Colonic mucosa (tissue), 4 donors: ENCODE results near the gene LEKR1. TPM values are rescaled to one million over a fixed set of nuclear protein-coding genes. Genes with fewer than 3 reads are reported as not detected.

Source experiments
- DNase-seq: peaks from one replicate; pipeline ENCODE4 v3.0.0-alpha.2; 2020
- H3K27ac ChIP-seq: fragments of 200-600 bp; one replicate; pipeline ENCODE4 v1.8.0; 2021
- H3K27me3 ChIP-seq: fragments of 200-600 bp; one replicate; pipeline ENCODE4 v1.8.0; 2021
- H3K36me3 ChIP-seq: fragments of 200-600 bp; one replicate; pipeline ENCODE4 v1.8.0; 2021
- H3K4me1 ChIP-seq: fragments of 200-600 bp; one replicate; pipeline ENCODE4 v1.8.0; 2021; ENCODE audit warnings: mild to moderate bottlenecking
- H3K4me3 ChIP-seq: fragments of 200-600 bp; one replicate; pipeline ENCODE4 v1.8.0; 2021
- H3K9ac ChIP-seq, 2 donors: one replicate each; pipeline ENCODE4 v1.7.0; 2013; ENCODE audit warnings: control low read depth in 2 of 2, low read depth in 2 of 2, low read length in 2 of 2
- H3K9me3 ChIP-seq: fragments of 200-600 bp; one replicate; pipeline ENCODE4 v1.8.0; 2021
- intact Hi-C: fragments of 100-400 bp; cut with DNase I; formaldehyde crosslinking; loops from one replicate; pipeline ENCODE4 v1.14.1; 2022
- total RNA-seq, 2 donors: library from RNA; stranded (reverse); fragmentation: NEBNext Ultra II Directional in 1 of 2; extraction: Animal tissue kit (Norgen Biotek cat#: 25700) in 1 of 2; gene quantifications; one replicate each; pipeline ENCODE4 v1.2.1, GENCODE V29; 2021
- TF ChIP-seq, protein P1 (sequence below): fragments of 200-600 bp; IDR thresholded peaks from one replicate; pipeline ENCODE4 v1.8.0; 2022; ENCODE audit warnings: antibody characterized with exemption, mild to moderate bottlenecking
- donor health status: healthy.
- donor health status: DM: no; HTN: no; CAD: no.
- donor health status: DM: no; HTN: no; CAD: no.

Gene LEKR1
- total RNA-seq, 2 donors from 2014 or later: 1.6 to 2.0 TPM

DNA sequence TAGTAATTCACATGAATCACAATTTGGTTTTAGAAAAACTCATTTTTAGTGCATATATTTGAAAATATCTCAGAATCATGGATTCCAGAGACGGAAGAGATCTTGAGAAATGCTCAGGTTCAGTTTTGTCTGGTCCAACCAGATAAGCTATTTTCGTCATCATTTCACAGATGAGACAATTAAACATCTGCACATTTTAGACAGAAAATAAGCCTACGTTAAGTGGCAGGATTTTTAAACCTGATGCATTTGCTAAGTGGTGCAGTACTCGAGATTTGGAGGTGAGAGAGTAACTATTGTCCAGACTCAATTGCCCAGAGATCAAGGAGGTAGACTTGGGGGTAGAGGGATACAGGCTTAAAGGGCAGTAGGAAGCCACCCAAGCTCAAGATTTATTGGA lies 243.3 kb downstream of the LEKR1 start:
- H3K4me1 ChIP-seq: peaks cover 3% of the 10 kb centered on the region
- no peak for DNase-seq
- no peak overlapping the region for H3K4me3 ChIP-seq
- no peak overlapping the region for H3K9ac ChIP-seq
- intact Hi-C loops: no loop called here
- no peaks in the 10 kb centered on the region for H3K9me3 ChIP-seq
- H3K36me3 ChIP-seq: no peaks in the 10 kb centered on the region
- H3K27ac ChIP-seq: no peak overlapping the region
- TF ChIP-seq, protein P1, sequence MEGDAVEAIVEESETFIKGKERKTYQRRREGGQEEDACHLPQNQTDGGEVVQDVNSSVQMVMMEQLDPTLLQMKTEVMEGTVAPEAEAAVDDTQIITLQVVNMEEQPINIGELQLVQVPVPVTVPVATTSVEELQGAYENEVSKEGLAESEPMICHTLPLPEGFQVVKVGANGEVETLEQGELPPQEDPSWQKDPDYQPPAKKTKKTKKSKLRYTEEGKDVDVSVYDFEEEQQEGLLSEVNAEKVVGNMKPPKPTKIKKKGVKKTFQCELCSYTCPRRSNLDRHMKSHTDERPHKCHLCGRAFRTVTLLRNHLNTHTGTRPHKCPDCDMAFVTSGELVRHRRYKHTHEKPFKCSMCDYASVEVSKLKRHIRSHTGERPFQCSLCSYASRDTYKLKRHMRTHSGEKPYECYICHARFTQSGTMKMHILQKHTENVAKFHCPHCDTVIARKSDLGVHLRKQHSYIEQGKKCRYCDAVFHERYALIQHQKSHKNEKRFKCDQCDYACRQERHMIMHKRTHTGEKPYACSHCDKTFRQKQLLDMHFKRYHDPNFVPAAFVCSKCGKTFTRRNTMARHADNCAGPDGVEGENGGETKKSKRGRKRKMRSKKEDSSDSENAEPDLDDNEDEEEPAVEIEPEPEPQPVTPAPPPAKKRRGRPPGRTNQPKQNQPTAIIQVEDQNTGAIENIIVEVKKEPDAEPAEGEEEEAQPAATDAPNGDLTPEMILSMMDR: no peak
- H3K27me3 ChIP-seq: no peaks in the 10 kb centered on the region

DNA sequence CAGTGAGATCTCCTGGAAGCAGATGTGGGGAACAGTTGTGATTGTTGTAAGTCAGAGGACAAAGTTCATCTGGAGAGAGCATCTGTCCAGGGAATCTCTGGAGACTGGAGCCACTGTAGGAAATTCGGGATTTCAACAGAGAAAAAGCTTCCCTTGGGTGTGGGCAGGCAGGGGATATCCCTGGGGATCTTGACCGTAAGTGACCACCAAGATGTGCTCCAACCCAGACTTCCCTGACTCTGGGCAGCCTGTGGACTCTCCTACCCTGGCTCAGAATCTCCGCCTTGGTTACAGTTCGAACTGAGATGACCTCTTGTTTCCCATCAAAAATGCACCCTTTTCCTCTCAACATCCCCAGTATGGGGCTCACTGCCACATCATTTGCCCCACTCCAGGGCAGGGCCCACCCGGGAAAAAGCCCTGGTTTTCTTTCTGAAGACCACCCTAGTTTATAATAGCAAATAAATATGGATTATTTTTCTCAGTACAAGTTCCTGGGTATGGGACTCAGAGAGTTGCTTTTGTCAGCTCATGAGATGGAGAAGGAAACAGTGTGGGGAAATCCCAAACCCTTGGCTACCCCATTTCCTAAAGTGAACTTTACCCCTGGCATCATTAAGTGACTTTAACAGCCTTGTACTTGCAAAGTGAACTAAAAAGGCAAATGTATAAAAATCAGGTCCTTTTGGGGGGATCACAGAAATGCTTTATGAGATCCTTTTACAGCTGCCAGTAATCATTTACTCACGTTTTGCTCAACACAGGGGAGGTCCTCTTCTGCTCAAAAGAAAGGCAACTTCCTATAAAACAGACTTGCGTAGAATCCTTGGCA lies 243.9 kb downstream of the LEKR1 start:
- Histone ChIP-seq H3K4me1 (peaks cover 3% of the 10 kb centered on the region), H3K27me3 (no peaks in the 10 kb centered on the region), H3K9me3 (no peaks in the 10 kb centered on the region), H3K36me3 (no peaks in the 10 kb centered on the region), H3K9ac (no peak overlapping the region), H3K27ac (peak overlapping the region; percentile 32), H3K4me3 (no peak overlapping the region)
- TF ChIP-seq, protein P1: no peak
- intact Hi-C loops: no loop called here
- no peak for DNase-seq

DNA sequence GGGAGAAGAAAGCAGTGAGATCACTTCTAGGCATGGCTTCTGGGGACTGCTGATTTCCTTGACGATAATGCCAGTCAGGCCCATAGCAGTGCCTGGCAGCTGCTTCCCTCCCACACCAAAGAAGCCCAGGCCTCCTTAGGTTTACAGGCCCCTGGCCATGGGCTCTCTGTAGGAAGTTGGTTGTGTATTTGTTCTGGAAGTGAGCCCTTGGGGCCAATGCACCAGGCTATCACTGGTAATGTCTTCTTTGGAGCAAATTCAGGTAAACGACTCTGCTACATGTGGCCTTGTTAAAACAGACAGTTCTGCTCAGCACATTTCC lies 244.5 kb downstream of the LEKR1 start:
- Histone ChIP-seq H3K27ac (peak overlapping the region; percentile 32), H3K9ac (no peak overlapping the region), H3K27me3 (no peaks in the 10 kb centered on the region), H3K4me3 (no peak overlapping the region), H3K36me3 (no peaks in the 10 kb centered on the region), H3K4me1 (peaks cover 3% of the 10 kb centered on the region), H3K9me3 (no peaks in the 10 kb centered on the region)
- intact Hi-C loops: no loop called here
- TF ChIP-seq, protein P1: no peak
- no peak for DNase-seq

DNA sequence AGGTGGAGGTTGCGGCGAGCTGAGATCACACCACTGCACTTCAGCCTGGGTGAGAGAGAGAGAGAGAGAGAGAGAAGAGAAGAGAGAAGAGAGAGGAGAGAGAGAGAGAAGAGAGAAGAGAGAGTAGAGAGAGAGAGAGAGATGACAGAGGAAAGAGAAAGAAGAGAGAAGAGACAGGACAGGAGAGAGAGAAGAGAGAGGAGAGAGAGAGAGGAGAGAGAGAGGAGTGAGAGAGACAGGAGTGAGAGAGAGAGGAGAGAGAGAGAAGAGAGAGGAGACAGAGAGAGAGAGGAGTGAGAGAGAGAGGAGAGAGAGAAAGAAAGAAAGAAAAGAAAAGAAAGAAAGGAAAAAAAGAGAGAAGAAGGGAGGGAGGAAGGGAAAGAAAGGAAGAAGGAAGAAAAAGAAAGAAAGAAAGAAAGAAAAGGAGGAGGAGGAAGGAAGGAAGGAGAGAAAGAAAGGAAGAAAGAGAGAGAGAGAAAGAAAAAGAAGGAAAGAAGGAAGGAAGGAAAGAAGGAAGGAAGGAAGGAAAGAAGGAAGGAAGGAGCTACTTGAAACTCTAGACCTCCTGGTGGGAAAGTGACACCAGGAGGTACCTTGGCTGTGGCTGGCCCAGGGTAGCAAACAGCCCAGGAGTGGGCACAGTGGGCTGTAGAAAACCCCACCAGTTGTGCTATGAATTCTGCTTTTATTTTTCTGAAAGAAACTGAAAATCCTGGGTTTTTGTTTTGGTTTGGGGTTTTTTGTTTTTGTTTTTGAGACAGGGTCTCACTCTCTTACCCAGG lies 245.8 kb downstream of the LEKR1 start:
- Histone ChIP-seq H3K9me3 (no peaks in the 10 kb centered on the region), H3K4me3 (no peak overlapping the region), H3K27me3 (no peaks in the 10 kb centered on the region), H3K27ac (no peak overlapping the region), H3K36me3 (no peaks in the 10 kb centered on the region), H3K4me1 (peaks cover 3% of the 10 kb centered on the region), H3K9ac (no peak overlapping the region)
- TF ChIP-seq, protein P1: no peak
- DNase-seq: no peak
- intact Hi-C loops: no loop called here

DNA sequence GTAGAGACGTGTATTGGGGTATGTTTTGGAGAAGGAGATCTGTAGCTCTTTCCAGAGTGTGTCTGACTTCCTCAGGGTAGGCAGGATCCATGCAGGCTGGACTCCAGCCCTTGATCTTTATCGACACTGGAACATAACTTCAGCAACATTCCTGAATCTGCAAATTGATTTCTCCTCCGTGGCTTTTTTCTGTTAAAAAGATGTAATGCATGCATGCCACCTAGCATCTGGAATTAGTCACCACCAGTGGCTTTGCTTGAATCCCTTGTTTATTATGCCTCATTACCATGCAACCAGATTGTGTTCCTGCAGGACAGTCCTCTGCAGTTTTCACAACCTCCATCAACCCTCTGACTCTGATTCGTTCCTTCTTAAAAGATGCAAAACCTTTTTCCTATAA lies 247.7 kb downstream of the LEKR1 start:
- Histone ChIP-seq H3K9me3 (no peaks in the 10 kb centered on the region), H3K9ac (no peak overlapping the region), H3K27me3 (no peaks in the 10 kb centered on the region), H3K4me1 (peaks cover 3% of the 10 kb centered on the region), H3K27ac (no peak overlapping the region), H3K4me3 (no peak overlapping the region), H3K36me3 (no peaks in the 10 kb centered on the region)
- TF ChIP-seq, protein P1: no peak
- intact Hi-C loops: no loop called here
- no peak for DNase-seq
